H1 (cell line): ENCODE results near the gene HES5. TPM values are rescaled to one million over a fixed set of nuclear protein-coding genes. Genes with fewer than 3 reads are reported as not detected.

Experiments used
- CTCF ChIA-PET: fragments of 300-600 bp; sonication (Branson Sonifier 250); formaldehyde crosslinking; loops from one replicate; lab custom pipeline; 2021; ENCODE audit not compliant: partially characterized antibody; lab: Charles Lee
- POLR2A ChIA-PET: fragments of 300-600 bp; sonication (Branson Sonifier 250); formaldehyde crosslinking; loops from one replicate; lab custom pipeline; 2021; ENCODE audit warnings: inconsistent platforms; ENCODE audit not compliant: partially characterized antibody; lab: Charles Lee
- DNase-seq, 2 experiments: peaks; one replicate each; pipeline versions ENCODE4 v3.0.0 to v3.0.0-alpha.2; 2010 to 2022; ENCODE audit warnings: low spot score in 2 of 2, low read depth in 1 of 2, mixed read lengths in 1 of 2
- FAIRE-seq: peaks from 2 replicates; lab custom pipeline; 2011; peaks lifted over from hg19 to GRCh38; lab: Jason Lieb, UNC
- H2AFZ ChIP-seq: 2 replicates; pipeline ENCODE4 v1.8.1; 2012; ENCODE audit warnings: low read length, inconsistent platforms
- H2AK5ac ChIP-seq: 2 replicates; pipeline ENCODE4 v1.6.1; 2013; ENCODE audit warnings: low read depth, low read length
- H2BK120ac ChIP-seq: replicated peaks from 2 replicates; pipeline ENCODE3; 2013; ENCODE audit warnings: low read depth, low read length, inconsistent platforms
- H2BK12ac ChIP-seq: 2 replicates; pipeline ENCODE4 v1.6.1; 2013; ENCODE audit warnings: low read depth, low read length
- H2BK15ac ChIP-seq: 2 replicates; pipeline ENCODE4 v1.6.1; 2013; ENCODE audit warnings: low read length
- H2BK20ac ChIP-seq: 2 replicates; pipeline ENCODE4 v1.6.1; 2013; ENCODE audit warnings: low read length
- H2BK5ac ChIP-seq: 2 replicates; pipeline ENCODE4 v1.6.1; 2013; ENCODE audit warnings: low read depth, low read length
- H3K14ac ChIP-seq: 2 replicates; pipeline ENCODE4 v1.6.1; 2013; ENCODE audit warnings: inconsistent platforms; ENCODE audit not compliant: insufficient read length
- H3K18ac ChIP-seq: 2 replicates; pipeline ENCODE4 v1.6.1; 2013; ENCODE audit warnings: low read length; ENCODE audit errors: extremely low read depth
- H3K23ac ChIP-seq: 2 replicates; pipeline ENCODE4 v1.6.1; 2013; ENCODE audit warnings: inconsistent platforms; ENCODE audit not compliant: insufficient read length
- H3K23me2 ChIP-seq: 2 replicates; pipeline ENCODE4 v1.6.1; 2013; ENCODE audit warnings: low read depth, low read length
- H3K27ac ChIP-seq: 2 replicates; pipeline ENCODE4 v1.6.1; 2011; ENCODE audit warnings: low read depth, low read length, inconsistent platforms
- H3K27me3 ChIP-seq, 4 experiments: replicated peaks in 1 of 4; 1 replicate in 1 of 4; 2 replicates in 3 of 4; pipeline versions ENCODE4 v1.6.1 to v1.8.1; 2011 to 2013; ENCODE audit warnings: low read length in 3 of 4, mild to moderate bottlenecking in 3 of 4, inconsistent platforms in 2 of 4, mixed read lengths in 2 of 4, moderate library complexity in 1 of 4; ENCODE audit not compliant: control insufficient read depth in 3 of 4, insufficient read depth in 3 of 4; ENCODE audit errors: extremely low read depth in 1 of 4
- H3K36me3 ChIP-seq, 4 experiments: 2 replicates each; pipeline versions ENCODE4 v1.6.1 to v1.8.1; 2011 to 2013; ENCODE audit warnings: mild to moderate bottlenecking in 4 of 4, low read length in 3 of 4, moderate library complexity in 2 of 4, control low read depth in 1 of 4, inconsistent platforms in 1 of 4; ENCODE audit not compliant: insufficient read depth in 4 of 4, control insufficient read depth in 2 of 4
- H3K4ac ChIP-seq: replicated peaks from 2 replicates; pipeline ENCODE3; 2013; ENCODE audit warnings: low read length, low read depth, mixed read lengths, inconsistent platforms; ENCODE audit not compliant: insufficient read length
- H3K4me1 ChIP-seq, 4 experiments: replicated peaks in 1 of 4; 1 replicate in 1 of 4; 2 replicates in 3 of 4; pipeline versions ENCODE4 v1.6.1 to v1.8.1; 2011 to 2013; ENCODE audit warnings: low read length in 3 of 4, inconsistent platforms in 2 of 4, mixed read lengths in 1 of 4; ENCODE audit not compliant: insufficient read depth in 4 of 4, control insufficient read depth in 3 of 4
- H3K4me2 ChIP-seq, 2 experiments: 2 replicates each; pipeline versions ENCODE4 v1.6.1 to v1.8.1; 2011 to 2013; ENCODE audit warnings: low read depth in 2 of 2, low read length in 2 of 2, control low read depth in 1 of 2, inconsistent platforms in 1 of 2, mild to moderate bottlenecking in 1 of 2; ENCODE audit not compliant: insufficient read depth in 1 of 2
- H3K4me3 ChIP-seq, 4 experiments: fragments of 200-600, 300-600 bp in 1 of 4; sonication (generic), shearing (Covaris generic), sonication (Bioruptor Twin) in 1 of 4; 2 replicates each; pipeline versions ENCODE4 v1.5.1 to v1.8.1; 2011 to 2016; ENCODE audit warnings: low read length in 4 of 4, low read depth in 3 of 4, control low read depth in 2 of 4, inconsistent platforms in 2 of 4, mild to moderate bottlenecking in 2 of 4, mixed read lengths in 1 of 4, moderate library complexity in 1 of 4; ENCODE audit not compliant: insufficient read depth in 2 of 4; ENCODE audit errors: extremely low read depth in 1 of 4
- H3K56ac ChIP-seq: replicated peaks from 2 replicates; pipeline ENCODE3; 2013; ENCODE audit warnings: low read depth, mild to moderate bottlenecking, mixed read lengths, low read length, inconsistent platforms; ENCODE audit not compliant: insufficient read length
- H3K79me1 ChIP-seq: 2 replicates; pipeline ENCODE4 v1.6.1; 2013; ENCODE audit warnings: low read depth, low read length, control low read depth
- H3K79me2 ChIP-seq, 2 experiments: 2 replicates each; pipeline versions ENCODE4 v1.6.1 to v1.8.1; 2012 to 2013; ENCODE audit warnings: low read length in 2 of 2, mild to moderate bottlenecking in 2 of 2, inconsistent platforms in 1 of 2; ENCODE audit not compliant: insufficient read depth in 2 of 2, control insufficient read depth in 1 of 2
- H3K9ac ChIP-seq, 4 experiments: replicated peaks in 1 of 4; 1 replicate in 1 of 4; 2 replicates in 3 of 4; pipeline versions ENCODE4 v1.6.1 to v1.8.1; 2011 to 2013; ENCODE audit warnings: low read depth in 3 of 4, low read length in 3 of 4, control low read depth in 2 of 4, mild to moderate bottlenecking in 2 of 4, moderate library complexity in 2 of 4, inconsistent platforms in 1 of 4; ENCODE audit errors: extremely low read depth in 1 of 4
- H3K9me3 ChIP-seq, 2 experiments: 2 replicates each; pipeline versions ENCODE4 v1.6.1 to v1.8.1; 2012 to 2013; ENCODE audit warnings: mild to moderate bottlenecking in 2 of 2, moderate library complexity in 2 of 2, control low read depth in 1 of 2, inconsistent platforms in 1 of 2, low read depth in 1 of 2, low read length in 1 of 2, mixed read lengths in 1 of 2; ENCODE audit not compliant: insufficient read depth in 2 of 2
- H4K20me1 ChIP-seq, 2 experiments: replicated peaks in 1 of 2; 2 replicates each; pipeline versions ENCODE3 to v1.8.1; 2011 to 2013; ENCODE audit warnings: inconsistent platforms in 2 of 2, low read length in 2 of 2, mild to moderate bottlenecking in 1 of 2; ENCODE audit not compliant: insufficient read depth in 2 of 2, control insufficient read depth in 1 of 2
- H4K5ac ChIP-seq: 2 replicates; pipeline ENCODE4 v1.6.1; 2013; ENCODE audit warnings: low read length, low read depth, mixed read lengths, inconsistent platforms; ENCODE audit not compliant: insufficient read length
- H4K8ac ChIP-seq: 2 replicates; pipeline ENCODE4 v1.8.0; 2013; ENCODE audit warnings: mild to moderate bottlenecking, moderate library complexity, low read length, inconsistent platforms; ENCODE audit not compliant: insufficient read depth; ENCODE audit errors: extremely low read depth
- H4K91ac ChIP-seq: replicated peaks from 2 replicates; pipeline ENCODE3; 2013; ENCODE audit warnings: low read length, mixed read lengths, inconsistent platforms; ENCODE audit not compliant: insufficient read length
- EGR1 ChIP-seq: IDR thresholded peaks from 2 replicates; pipeline ENCODE4 v1.6.1; 2011; ENCODE audit warnings: low read depth, low read length, borderline replicate concordance
- GABPA ChIP-seq: IDR thresholded peaks from 2 replicates; pipeline ENCODE4 v1.6.1; 2011; ENCODE audit warnings: mild to moderate bottlenecking, low read length, moderate library complexity, borderline replicate concordance; ENCODE audit not compliant: insufficient read depth
- KDM1A ChIP-seq: fragments of 200-600, 300-600 bp; sonication (generic); IDR thresholded peaks from 2 replicates; pipeline ENCODE4 v1.7.1; 2016; ENCODE audit warnings: mild to moderate bottlenecking, low read length, borderline replicate concordance
- MAFK ChIP-seq: IDR thresholded peaks from 2 replicates; pipeline ENCODE4 v1.6.1; 2012; ENCODE audit warnings: low read depth, mild to moderate bottlenecking, improper control_type of control experiment, low read length
- SP4 ChIP-seq: IDR thresholded peaks from 2 replicates; pipeline ENCODE4 v1.6.1; 2012; ENCODE audit warnings: low read length, inconsistent platforms
- TAF7 ChIP-seq: optimal IDR thresholded peaks from 2 replicates; pipeline ENCODE3; 2011; ENCODE audit warnings: low read depth, mild to moderate bottlenecking, inconsistent platforms, low read length, moderate library complexity, borderline replicate concordance
- TEAD4 ChIP-seq: IDR thresholded peaks from 2 replicates; pipeline ENCODE4 v1.6.1; 2012; ENCODE audit warnings: low read depth, low read length, inconsistent platforms, mixed read lengths
- WGBS, 2 experiments: shearing (Covaris generic) in 1 of 2; methylation state at CpG; one replicate each; pipeline versions ENCODE4 v1.1.6 to v1.1.7; 2013 to 2015; ENCODE audit warnings: low lambda C conversion rate in 2 of 2, mixed read lengths in 2 of 2, inconsistent platforms in 1 of 2, low coverage in 1 of 2, missing lambda C conversion rate in 1 of 2; ENCODE audit not compliant: insufficient replicate concordance in 2 of 2, insufficient coverage in 1 of 2, insufficient read length in 1 of 2; ENCODE audit errors: extremely low coverage in 1 of 2, missing lambda C conversion rate in 1 of 2; 5-methylcytosine and 5-hydroxymethylcytosine counted together
- polyA plus RNA-seq, 7 experiments: library from polyadenylated mRNA; depleted of rRNA in 3 of 7; stranded (reverse) in 5 of 7; unstranded in 2 of 7; fragments of >200 nt in 5 of 7; fragments of 200-250 nt in 2 of 7; gene quantifications; 1 replicate in 5 of 7; 2 replicates in 1 of 7; 4 replicates in 1 of 7; pipeline versions ENCODE4 v1.2.1 to v1.2.3, GENCODE V29; 2011 to 2013; ENCODE audit warnings: missing spikeins in 2 of 7, mixed read lengths in 2 of 7
- total RNA-seq: library from RNA; stranded (reverse); fragmentation: NEBNext Ultra II Directional; extraction: Animal tissue kit (Norgen Biotek cat#: 25700); gene quantifications from 2 replicates; pipeline ENCODE4 v1.2.1, GENCODE V29; 2021
- TF ChIP-seq, protein P1 (sequence below): IDR thresholded peaks from 2 replicates; pipeline ENCODE4 v1.6.1; 2011; ENCODE audit warnings: low read length, improper control_type of control experiment
- TF ChIP-seq, protein P2 (sequence below): IDR thresholded peaks from 2 replicates; pipeline ENCODE4 v1.6.1; 2012; ENCODE audit warnings: low read length, inconsistent platforms
- TF ChIP-seq, protein P3 (sequence below): IDR thresholded peaks from 2 replicates; pipeline ENCODE4 v1.6.1; 2012; ENCODE audit warnings: inconsistent platforms

The HES5 gene
- total and polyA plus RNA-seq, 2 of the 8 experiments (the other 6 are each of a cell fraction or from before 2014, with no cell fraction given) = 0.22 TPM; not detected in 1

DNA sequence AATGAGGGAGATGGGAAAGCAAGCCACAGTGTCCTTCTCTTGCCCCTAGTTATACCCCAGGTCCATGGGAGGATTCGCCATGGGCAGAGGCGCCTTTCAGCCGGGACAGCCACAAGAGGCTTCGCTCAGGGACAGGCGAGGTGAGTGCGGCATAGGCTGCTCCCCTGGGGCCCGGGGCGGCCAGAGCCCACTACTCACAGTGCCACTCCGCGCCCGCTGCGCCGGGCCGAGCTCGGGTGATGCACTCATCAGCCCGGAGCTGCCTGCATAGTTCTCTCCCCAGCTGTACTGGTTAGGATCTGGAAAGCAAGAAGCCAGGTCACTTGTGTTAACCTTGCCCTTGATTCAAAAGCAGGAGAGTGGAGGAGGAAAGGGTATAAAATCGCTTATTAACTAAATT lies 12.1 kb downstream of the HES5 start:
- Histone ChIP-seq H4K91ac (no peak overlapping the region), H3K9me3 (no peaks in the 10 kb centered on the region), H3K27me3 (no peaks in the 10 kb centered on the region), H3K27ac (no peak overlapping the region), H2BK20ac (no peak overlapping the region), H3K56ac (no peak overlapping the region), H4K5ac (no peak overlapping the region), H3K23me2 (no peaks in the 10 kb centered on the region), H3K36me3 (peaks cover 18 to 61% (median 40%) of the 10 kb centered on the region in 4 experiments; a peak in 7 of 8 replicates), H3K4me3 (no peak overlapping the region), H2BK12ac (no peak overlapping the region), H4K8ac (no peak overlapping the region), H3K14ac (no peak overlapping the region), H3K4me2 (no peak overlapping the region), H2BK120ac (no peak overlapping the region), H2BK5ac (no peak overlapping the region), H3K18ac (no peak overlapping the region), H2BK15ac (no peak overlapping the region), H2AK5ac (no peak overlapping the region), H4K20me1 (peaks cover 11 to 24% of the 10 kb centered on the region in 2 experiments), H3K23ac (no peak overlapping the region), H3K79me2 (peaks cover 4 to 14% of the 10 kb centered on the region in 2 experiments; a peak in 2 of 4 replicates), H3K4me1 (no peaks in the 10 kb centered on the region; a peak in 1 of 7 replicates), H3K79me1 (peaks cover 9% of the 10 kb centered on the region), H3K4ac (no peak overlapping the region), H3K9ac (no peak overlapping the region), H2AFZ (no peak overlapping the region)
- WGBS, 2 experiments = 91% methylated on average over 15 of the region's 17 CpGs; no CpG with 5 or more reads in 1 of the 2 experiments
- no peak for DNase-seq
- ChIA-PET POLR2A (interaction anchor here (1.5 kb wide), 1 partner anchor 12 kb away, joined by 5 read pairs; no protein-coding TSS in a partner anchor), CTCF (interaction anchor here (0.9 to 4.6 kb wide), 2 partner anchors 11 to 17 kb away, joined by 3 to 16 read pairs; no protein-coding TSS in a partner anchor)
- FAIRE-seq = no peak
- TF ChIP-seq, protein P1, sequence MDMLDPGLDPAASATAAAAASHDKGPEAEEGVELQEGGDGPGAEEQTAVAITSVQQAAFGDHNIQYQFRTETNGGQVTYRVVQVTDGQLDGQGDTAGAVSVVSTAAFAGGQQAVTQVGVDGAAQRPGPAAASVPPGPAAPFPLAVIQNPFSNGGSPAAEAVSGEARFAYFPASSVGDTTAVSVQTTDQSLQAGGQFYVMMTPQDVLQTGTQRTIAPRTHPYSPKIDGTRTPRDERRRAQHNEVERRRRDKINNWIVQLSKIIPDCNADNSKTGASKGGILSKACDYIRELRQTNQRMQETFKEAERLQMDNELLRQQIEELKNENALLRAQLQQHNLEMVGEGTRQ = no peak
- TF ChIP-seq TAF7 = no peak
- TF ChIP-seq EGR1 = no peak
- TF ChIP-seq TEAD4 = no peak
- no peak for TF ChIP-seq GABPA
- TF ChIP-seq SP4 = no peak
- TF ChIP-seq, protein P2, sequence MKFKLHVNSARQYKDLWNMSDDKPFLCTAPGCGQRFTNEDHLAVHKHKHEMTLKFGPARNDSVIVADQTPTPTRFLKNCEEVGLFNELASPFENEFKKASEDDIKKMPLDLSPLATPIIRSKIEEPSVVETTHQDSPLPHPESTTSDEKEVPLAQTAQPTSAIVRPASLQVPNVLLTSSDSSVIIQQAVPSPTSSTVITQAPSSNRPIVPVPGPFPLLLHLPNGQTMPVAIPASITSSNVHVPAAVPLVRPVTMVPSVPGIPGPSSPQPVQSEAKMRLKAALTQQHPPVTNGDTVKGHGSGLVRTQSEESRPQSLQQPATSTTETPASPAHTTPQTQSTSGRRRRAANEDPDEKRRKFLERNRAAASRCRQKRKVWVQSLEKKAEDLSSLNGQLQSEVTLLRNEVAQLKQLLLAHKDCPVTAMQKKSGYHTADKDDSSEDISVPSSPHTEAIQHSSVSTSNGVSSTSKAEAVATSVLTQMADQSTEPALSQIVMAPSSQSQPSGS = no peak
- TF ChIP-seq KDM1A = no peak
- TF ChIP-seq MAFK = no peak
- TF ChIP-seq, protein P3, sequence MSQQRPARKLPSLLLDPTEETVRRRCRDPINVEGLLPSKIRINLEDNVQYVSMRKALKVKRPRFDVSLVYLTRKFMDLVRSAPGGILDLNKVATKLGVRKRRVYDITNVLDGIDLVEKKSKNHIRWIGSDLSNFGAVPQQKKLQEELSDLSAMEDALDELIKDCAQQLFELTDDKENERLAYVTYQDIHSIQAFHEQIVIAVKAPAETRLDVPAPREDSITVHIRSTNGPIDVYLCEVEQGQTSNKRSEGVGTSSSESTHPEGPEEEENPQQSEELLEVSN = no peak
